ENCODE data around the gene PRKCE. TPM values are rescaled to one million over a fixed set of nuclear protein-coding genes. Genes with fewer than 3 reads are reported as not detected.

PRKCE gene
- total and polyA plus RNA-seq, 2 donors (not counting 1 experiment from before 2014, with no cell fraction given): 23.6 to 271 TPM

- peaks cover 4 to 11% of the 10 kb centered on the region in 2 donors for H3K4me1 ChIP-seq (ENCODE audit: control insufficient read depth in 2 of 2, insufficient read depth in 2 of 2, low read length in 2 of 2)
- peaks cover 1 to 19% of the 10 kb centered on the region in 2 experiments for H3K36me3 ChIP-seq (replicated peaks in 1 of 2; ENCODE audit: control extremely low read depth in 1 of 2, control insufficient read depth in 1 of 2, extremely low read depth in 1 of 2, insufficient read depth in 2 of 2, low read length in 1 of 2)
- DNase-seq: no peak
- H3K9me3 Mint-ChIP-seq (ENCODE audit: insufficient read depth): peaks cover 2% of the 10 kb centered on the region
- no peaks in the 10 kb centered on the region for H3K27me3 ChIP-seq (replicated peaks in 1 of 4; ENCODE audit: control extremely low read depth in 1 of 4, control insufficient read depth in 3 of 4, insufficient read depth in 4 of 4, low read length in 3 of 4)
- no peak overlapping the region for H2AFZ ChIP-seq (ENCODE audit: insufficient read depth, low read depth, low read length, poor library complexity, severe bottlenecking)
- no peak overlapping the region for H3K27ac ChIP-seq (ENCODE audit: low read length in 2 of 2)
- H3K4me1 Mint-ChIP-seq: peaks cover 22% of the 10 kb centered on the region
- no peak overlapping the region for H3K4me2 ChIP-seq (replicated peaks; ENCODE audit: low read depth, low read length, poor library complexity, severe bottlenecking)
- no peaks in the 10 kb centered on the region for H3K27me3 Mint-ChIP-seq
- no peak overlapping the region for H3K4me3 ChIP-seq (ENCODE audit: control extremely low read depth in 1 of 5, extremely low read depth in 1 of 5, insufficient read depth in 1 of 5, low read depth in 2 of 5, low read length in 4 of 5)
- no peak overlapping the region for H3K27ac Mint-ChIP-seq
- POLR2A ChIA-PET: no interaction called here
- peaks cover 20% of the 10 kb centered on the region for H4K20me1 ChIP-seq (ENCODE audit: control insufficient read depth, insufficient read depth, low read length, poor library complexity, severe bottlenecking)
- no peak for ATAC-seq (ENCODE audit: low read depth)
- CTCF ChIA-PET: interaction anchor here (0.8 to 1.2 kb wide), 2 partner anchors 11 to 43 kb away, joined by 3 to 6 read pairs; no protein-coding TSS in a partner anchor
- H3K79me2 ChIP-seq (ENCODE audit: control insufficient read depth, insufficient read depth, low read length): peaks cover 59% of the 10 kb centered on the region
- no peak overlapping the region for H3K4me3 Mint-ChIP-seq
- TF ChIP-seq EZH2 (IDR thresholded peaks at IDR 0.05; ENCODE audit: borderline replicate concordance, insufficient read depth, low read depth, low read length, poor library complexity, severe bottlenecking): no peak
- no peak for TF ChIP-seq CTCF (IDR thresholded peaks at IDR 0.05)
- 100% methylated on average over 2 of the region's 6 CpGs for WGBS (ENCODE audit: insufficient coverage)
- intact Hi-C loops (cut with micrococcal nuclease): no loop called here
- no peak overlapping the region for H3K9ac ChIP-seq (ENCODE audit: low read length)
- peaks cover 4 to 11% (median 7%) of the 10 kb centered on the region in 3 donors for H3K9me3 ChIP-seq (ENCODE audit: control extremely low read depth in 1 of 3, control insufficient read depth in 2 of 3, insufficient read depth in 1 of 3, low read length in 2 of 3)
These were observed 227.9 kb downstream of the PRKCE start for GRCh38 chr2:45879406-45879805.

- H3K27ac ChIP-seq (ENCODE audit: low read length in 2 of 2): no peak overlapping the region
- H3K79me2 ChIP-seq (ENCODE audit: control insufficient read depth, insufficient read depth, low read length): peaks cover 57% of the 10 kb centered on the region
- H3K9ac ChIP-seq (ENCODE audit: low read length): no peak overlapping the region
- TF ChIP-seq EZH2 (IDR thresholded peaks at IDR 0.05; ENCODE audit: borderline replicate concordance, insufficient read depth, low read depth, low read length, poor library complexity, severe bottlenecking) (no peak), CTCF (IDR thresholded peaks at IDR 0.05) (no peak)
- CTCF ChIA-PET: interaction anchor here (1.2 kb wide), 1 partner anchor 10 kb away, joined by 6 read pairs; no protein-coding TSS in a partner anchor
- no peak overlapping the region for H3K4me3 ChIP-seq (ENCODE audit: control extremely low read depth in 1 of 5, extremely low read depth in 1 of 5, insufficient read depth in 1 of 5, low read depth in 2 of 5, low read length in 4 of 5)
- Mint-ChIP-seq H3K27ac (no peak overlapping the region), H3K27me3 (no peaks in the 10 kb centered on the region), H3K9me3 (ENCODE audit: insufficient read depth) (peaks cover 2% of the 10 kb centered on the region), H3K4me1 (peaks cover 26% of the 10 kb centered on the region), H3K4me3 (no peak overlapping the region)
- no peak overlapping the region for H2AFZ ChIP-seq (ENCODE audit: insufficient read depth, low read depth, low read length, poor library complexity, severe bottlenecking)
- POLR2A ChIA-PET: no interaction called here
- H3K4me1 ChIP-seq (ENCODE audit: control insufficient read depth in 2 of 2, insufficient read depth in 2 of 2, low read length in 2 of 2): peaks cover 6 to 16% of the 10 kb centered on the region in 2 donors
- intact Hi-C loops (cut with micrococcal nuclease): no loop called here
- DNase-seq (no peak), ATAC-seq (ENCODE audit: low read depth) (no peak)
- peaks cover 4 to 11% (median 7%) of the 10 kb centered on the region in 3 donors for H3K9me3 ChIP-seq (ENCODE audit: control extremely low read depth in 1 of 3, control insufficient read depth in 2 of 3, insufficient read depth in 1 of 3, low read length in 2 of 3)
- peaks cover 16% of the 10 kb centered on the region for H4K20me1 ChIP-seq (ENCODE audit: control insufficient read depth, insufficient read depth, low read length, poor library complexity, severe bottlenecking)
- no peaks in the 10 kb centered on the region for H3K27me3 ChIP-seq (replicated peaks in 1 of 4; ENCODE audit: control extremely low read depth in 1 of 4, control insufficient read depth in 3 of 4, insufficient read depth in 4 of 4, low read length in 3 of 4)
- WGBS (ENCODE audit: insufficient coverage): no CpG with 5 or more reads among the region's 2 CpGs
- H3K36me3 ChIP-seq (replicated peaks in 1 of 2; ENCODE audit: control extremely low read depth in 1 of 2, control insufficient read depth in 1 of 2, extremely low read depth in 1 of 2, insufficient read depth in 2 of 2, low read length in 1 of 2): peaks cover 1 to 19% of the 10 kb centered on the region in 2 experiments
- H3K4me2 ChIP-seq (replicated peaks; ENCODE audit: low read depth, low read length, poor library complexity, severe bottlenecking): no peak overlapping the region
These were observed 228.5 kb downstream of the PRKCE start for GRCh38 chr2:45879936-45880335.
